Neural crest cell (in vitro differentiated cells): ENCODE measurements around the gene WWP2. TPM values are rescaled to one million over a fixed set of nuclear protein-coding genes. Genes with fewer than 3 reads are reported as not detected.

Source experiments
- DNase-seq: peaks from one replicate; pipeline ENCODE4 v3.0.0; 2021; ENCODE audit warnings: low read depth, mixed read lengths, low spot score
- H3K27ac Mint-ChIP-seq: one replicate; pipeline ENCODE4 v1.8.0; 2021; ENCODE audit warnings: mild to moderate bottlenecking, mixed read lengths; ENCODE audit not compliant: unreplicated experiment
- H3K27me3 Mint-ChIP-seq: 2 replicates; pipeline ENCODE4 v1.8.0; 2021; ENCODE audit warnings: low read depth, mild to moderate bottlenecking, mixed read lengths
- H3K36me3 Mint-ChIP-seq: 2 replicates; pipeline ENCODE4 v1.8.0; 2021; ENCODE audit warnings: low read depth, mild to moderate bottlenecking, mixed read lengths
- H3K4me1 Mint-ChIP-seq: 2 replicates; pipeline ENCODE4 v1.8.0; 2021; ENCODE audit warnings: mixed read lengths
- H3K4me3 Mint-ChIP-seq: one replicate; pipeline ENCODE4 v1.8.0; 2021; ENCODE audit warnings: mild to moderate bottlenecking, mixed read lengths
- H3K9me3 Mint-ChIP-seq: 2 replicates; pipeline ENCODE4 v1.8.0; 2021; ENCODE audit warnings: mixed read lengths
- total RNA-seq: library from RNA; stranded (reverse); gene quantifications from 2 replicates; pipeline ENCODE4 v1.2.1, GENCODE V29; 2021
- TF ChIP-seq, protein P1 (sequence below): fragments of 200-600 bp; sonication (generic); conservative IDR thresholded peaks from 2 replicates; pipeline ENCODE4 v1.5.0; 2021; ENCODE audit warnings: antibody characterized with exemption, mild to moderate bottlenecking

The WWP2 gene
- total RNA-seq, 1 donor from 2014 or later = 48.7 TPM

DNA sequence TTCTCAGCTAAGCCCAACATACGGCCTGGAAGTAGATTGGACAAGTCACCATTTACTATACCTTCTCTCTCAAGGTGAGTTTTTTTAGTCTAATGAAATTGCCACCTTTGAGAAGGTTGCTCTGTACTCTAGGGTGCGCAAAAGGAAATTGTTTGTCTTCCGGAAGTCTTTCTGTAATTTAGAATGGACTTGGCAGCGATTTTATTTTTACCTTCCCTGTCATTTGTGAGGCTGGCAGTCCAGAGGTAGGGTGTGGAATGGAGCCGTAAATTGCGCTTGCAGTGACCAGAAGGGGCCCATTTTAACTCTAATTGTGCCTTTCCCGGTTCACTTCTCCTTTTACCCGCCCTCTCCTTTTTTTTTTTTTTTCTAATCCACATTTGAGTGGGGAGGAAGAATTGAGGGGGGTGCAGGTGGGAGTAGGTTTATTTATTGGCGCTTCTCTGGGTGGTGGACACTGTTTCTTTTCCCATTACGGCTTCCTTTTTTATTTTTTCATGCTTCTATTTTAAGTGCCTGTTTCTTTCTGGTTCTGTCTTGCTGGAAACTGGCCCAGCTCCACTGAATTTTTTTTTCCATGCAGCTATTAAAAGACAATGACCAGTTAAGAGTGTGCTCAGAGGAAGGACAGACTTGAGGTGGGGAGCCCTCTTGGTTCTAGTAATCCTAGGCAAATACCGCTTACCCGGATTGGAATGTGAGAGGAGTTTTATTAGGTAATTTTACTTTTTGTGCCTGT is 99.3 kb downstream of the WWP2 start:
- Mint-ChIP-seq H3K36me3 (peaks cover 6% of the 10 kb centered on the region), H3K9me3 (no peaks in the 10 kb centered on the region), H3K27me3 (no peaks in the 10 kb centered on the region), H3K4me3 (no peak overlapping the region), H3K4me1 (peaks cover 29% of the 10 kb centered on the region), H3K27ac (peak overlapping the region; percentile 52)
- DNase-seq = no peak
- TF ChIP-seq, protein P1, sequence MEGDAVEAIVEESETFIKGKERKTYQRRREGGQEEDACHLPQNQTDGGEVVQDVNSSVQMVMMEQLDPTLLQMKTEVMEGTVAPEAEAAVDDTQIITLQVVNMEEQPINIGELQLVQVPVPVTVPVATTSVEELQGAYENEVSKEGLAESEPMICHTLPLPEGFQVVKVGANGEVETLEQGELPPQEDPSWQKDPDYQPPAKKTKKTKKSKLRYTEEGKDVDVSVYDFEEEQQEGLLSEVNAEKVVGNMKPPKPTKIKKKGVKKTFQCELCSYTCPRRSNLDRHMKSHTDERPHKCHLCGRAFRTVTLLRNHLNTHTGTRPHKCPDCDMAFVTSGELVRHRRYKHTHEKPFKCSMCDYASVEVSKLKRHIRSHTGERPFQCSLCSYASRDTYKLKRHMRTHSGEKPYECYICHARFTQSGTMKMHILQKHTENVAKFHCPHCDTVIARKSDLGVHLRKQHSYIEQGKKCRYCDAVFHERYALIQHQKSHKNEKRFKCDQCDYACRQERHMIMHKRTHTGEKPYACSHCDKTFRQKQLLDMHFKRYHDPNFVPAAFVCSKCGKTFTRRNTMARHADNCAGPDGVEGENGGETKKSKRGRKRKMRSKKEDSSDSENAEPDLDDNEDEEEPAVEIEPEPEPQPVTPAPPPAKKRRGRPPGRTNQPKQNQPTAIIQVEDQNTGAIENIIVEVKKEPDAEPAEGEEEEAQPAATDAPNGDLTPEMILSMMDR = no peak

DNA sequence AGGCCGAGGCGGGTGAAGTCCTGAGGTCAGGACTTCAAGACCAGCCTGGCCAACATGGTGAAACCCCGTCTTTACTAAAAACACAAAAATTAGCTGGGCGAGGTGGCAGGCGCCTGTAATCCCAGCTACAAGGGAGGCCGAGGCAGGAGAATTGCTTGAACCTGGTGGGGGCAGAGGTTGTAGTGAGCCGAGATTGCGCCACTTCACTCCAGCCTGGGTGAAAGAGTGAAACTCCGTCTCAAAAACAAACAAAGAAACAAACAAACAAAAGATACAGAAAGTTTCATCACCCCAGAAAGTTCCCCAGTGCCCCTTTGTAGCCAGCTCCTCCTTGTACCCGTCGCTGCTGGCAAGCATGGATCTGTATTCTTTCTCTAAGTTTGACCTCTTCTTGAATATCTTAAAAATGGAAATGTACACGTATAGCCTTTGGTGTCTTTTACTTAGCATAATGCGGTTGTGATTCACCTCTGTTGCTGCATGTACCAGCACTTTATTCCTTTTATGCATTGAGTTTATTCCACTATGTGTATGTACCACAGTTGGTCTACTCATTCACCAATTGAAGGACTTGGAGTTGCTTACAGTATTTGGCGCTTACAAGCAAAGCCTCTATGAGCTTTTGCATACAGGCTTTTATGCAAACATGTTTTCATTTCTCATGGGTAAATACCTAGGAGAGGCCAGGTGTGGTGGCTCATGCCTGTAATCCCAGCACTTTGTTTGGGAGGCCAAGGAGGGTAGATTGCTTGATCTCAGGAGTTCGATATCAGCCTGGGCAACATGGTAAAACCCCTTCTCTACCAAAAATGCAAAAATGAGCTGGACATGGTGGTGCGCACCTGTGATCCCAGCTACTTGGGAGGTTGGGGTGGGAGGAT is 101.5 kb downstream of the WWP2 start:
- DNase-seq = no peak
- peaks cover 27% of the 10 kb centered on the region for H3K4me1 Mint-ChIP-seq
- H3K36me3 Mint-ChIP-seq = peaks cover 4% of the 10 kb centered on the region
- no peak overlapping the region for H3K4me3 Mint-ChIP-seq
- no peaks in the 10 kb centered on the region for H3K27me3 Mint-ChIP-seq
- TF ChIP-seq, protein P1 = no peak
- H3K9me3 Mint-ChIP-seq = no peaks in the 10 kb centered on the region
- no peak overlapping the region for H3K27ac Mint-ChIP-seq

DNA sequence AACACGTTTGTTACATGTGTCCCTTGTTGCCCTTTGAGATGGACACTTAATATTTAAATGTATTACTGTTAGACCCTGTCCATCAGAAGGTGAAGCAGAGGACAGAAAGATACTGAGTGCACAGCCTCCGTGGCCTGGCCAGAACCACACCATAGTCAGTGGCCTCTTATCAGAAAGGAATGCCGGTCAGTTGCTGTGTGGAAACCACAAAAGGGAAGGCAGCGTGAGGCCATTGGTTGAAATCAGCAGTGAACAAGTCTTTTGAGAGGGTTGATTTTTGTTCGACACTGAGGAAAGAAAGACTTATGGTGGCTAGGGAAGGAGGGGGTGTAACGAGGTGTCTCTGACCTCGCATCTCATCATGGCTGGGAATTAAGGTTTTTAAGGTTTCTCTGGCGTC is 103.6 kb downstream of the WWP2 start:
- no peaks in the 10 kb centered on the region for H3K9me3 Mint-ChIP-seq
- no peak overlapping the region for H3K4me3 Mint-ChIP-seq
- H3K27ac Mint-ChIP-seq = peak overlapping the region; percentile 5
- TF ChIP-seq, protein P1 = no peak
- H3K4me1 Mint-ChIP-seq = peaks cover 18% of the 10 kb centered on the region
- no peaks in the 10 kb centered on the region for H3K27me3 Mint-ChIP-seq
- no peak for DNase-seq
- peaks cover 2% of the 10 kb centered on the region for H3K36me3 Mint-ChIP-seq

DNA sequence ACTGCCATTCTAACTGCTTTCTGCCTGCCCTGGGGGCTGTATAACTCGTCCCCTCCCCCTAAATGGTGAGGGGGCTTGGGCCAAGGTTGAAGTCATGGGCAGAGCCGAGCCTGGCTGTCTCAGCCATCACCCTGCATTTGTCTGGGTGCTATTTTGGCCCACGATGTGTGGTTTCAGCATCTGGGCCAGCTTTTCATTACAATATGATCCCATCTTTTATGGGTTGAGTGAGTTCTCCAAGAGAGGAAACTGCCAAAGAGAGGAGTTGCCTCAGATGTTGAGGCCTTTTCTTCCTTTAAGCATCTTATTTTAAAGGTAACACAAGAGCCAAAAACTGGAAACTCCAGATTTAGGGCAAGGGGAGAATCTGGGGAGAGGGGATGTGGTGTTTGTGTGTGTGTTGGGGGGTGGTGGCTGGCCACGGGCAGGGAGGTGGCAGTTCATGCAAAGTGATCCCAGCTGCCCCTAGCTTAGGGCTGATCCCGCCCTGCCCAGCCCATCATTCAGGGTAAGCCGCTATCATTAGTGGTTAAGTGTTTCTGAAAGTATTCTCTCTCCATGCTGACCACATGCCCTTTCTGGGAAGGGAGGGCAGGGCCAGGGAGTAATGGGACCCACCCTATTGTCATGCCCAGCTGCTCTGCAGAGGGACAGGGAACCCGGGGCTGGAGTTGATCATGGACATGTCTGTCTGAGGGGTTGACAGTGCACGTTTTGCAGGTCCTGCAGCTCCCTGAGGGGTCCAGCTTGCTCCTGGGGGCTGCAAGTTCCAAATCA is 105.8 kb downstream of the WWP2 start:
- Mint-ChIP-seq H3K27me3 (no peaks in the 10 kb centered on the region), H3K9me3 (no peaks in the 10 kb centered on the region), H3K27ac (no peak overlapping the region)

DNA sequence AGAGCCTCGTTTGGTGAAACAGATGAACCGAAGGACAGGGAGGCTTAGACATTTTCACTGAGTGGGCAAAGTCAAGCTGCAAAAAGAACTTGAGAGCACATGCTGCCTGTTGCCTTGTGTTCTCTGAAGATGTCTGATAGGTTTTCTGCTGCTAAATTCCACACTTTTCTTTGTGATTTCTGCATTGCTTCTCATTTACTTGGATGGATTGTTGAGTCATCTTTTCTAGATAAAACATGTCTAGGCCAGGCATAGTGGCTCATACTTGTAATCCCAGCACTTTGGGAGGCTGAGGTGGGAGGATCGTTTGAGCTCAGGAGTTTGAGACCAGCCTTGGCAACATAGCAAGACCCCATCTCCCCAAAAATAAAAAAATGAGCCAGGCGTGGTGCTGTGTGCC is 108.6 kb downstream of the WWP2 start:
- no peak for DNase-seq
- Mint-ChIP-seq H3K4me1 (peaks cover 3% of the 10 kb centered on the region), H3K27me3 (no peaks in the 10 kb centered on the region), H3K9me3 (no peaks in the 10 kb centered on the region), H3K4me3 (no peak overlapping the region), H3K36me3 (peaks cover 15% of the 10 kb centered on the region), H3K27ac (peak overlapping the region; percentile 40)
- TF ChIP-seq, protein P1 = no peak

More for the DNA sequence above, 105.8 kb downstream of the WWP2 start:
- Mint-ChIP-seq H3K4me3 (no peak overlapping the region), H3K36me3 (peaks cover 10% of the 10 kb centered on the region), H3K4me1 (peaks cover 7% of the 10 kb centered on the region)
- DNase-seq = no peak
- TF ChIP-seq, protein P1 = no peak
